OCI-LY1 (cell line): Measurements from ENCODE around the gene C1orf105.

Experiments
- H2AFZ ChIP-seq: fragments of 200-600 bp; sonication (generic), shearing (Covaris generic); 2 replicates; pipeline ENCODE4 v1.6.0; 2014; ENCODE audit warnings: antibody characterized with exemption, mild to moderate bottlenecking, low read length
- H3F3A ChIP-seq: fragments of 200-600 bp; sonication (generic), shearing (Covaris generic); 2 replicates; pipeline ENCODE4 v1.6.0; 2014; ENCODE audit warnings: mild to moderate bottlenecking, antibody characterized with exemption, low read length, moderate library complexity; ENCODE audit not compliant: insufficient read depth
- H3K27ac ChIP-seq: fragments of 200-600 bp; sonication (generic); 2 replicates; pipeline ENCODE4 v1.5.1; 2014; ENCODE audit warnings: low read length, mixed run types, mild to moderate bottlenecking, low read depth; ENCODE audit not compliant: poor library complexity, severe bottlenecking
- H3K27me3 ChIP-seq: fragments of 200-600 bp; sonication (generic); 2 replicates; pipeline ENCODE4 v1.6.0; 2014; ENCODE audit warnings: antibody characterized with exemption, mild to moderate bottlenecking, low read length, moderate library complexity; ENCODE audit not compliant: insufficient read depth
- H3K36me3 ChIP-seq: fragments of 200-600 bp; sonication (generic); 2 replicates; pipeline ENCODE4 v1.6.1; 2014; ENCODE audit warnings: mild to moderate bottlenecking, antibody characterized with exemption, low read length, moderate library complexity, mixed read lengths; ENCODE audit not compliant: insufficient read depth
- H3K4me1 ChIP-seq: fragments of 200-600 bp; sonication (generic); 2 replicates; pipeline ENCODE4 v1.5.1; 2014; ENCODE audit warnings: mild to moderate bottlenecking, low read length, moderate library complexity; ENCODE audit not compliant: insufficient read depth, severe bottlenecking
- H3K4me2 ChIP-seq: fragments of 200-600 bp; sonication (generic), shearing (Covaris generic); 2 replicates; pipeline ENCODE4 v1.6.1; 2014; ENCODE audit warnings: low read length
- H3K4me3 ChIP-seq: fragments of 200-600 bp; sonication (generic); 2 replicates; pipeline ENCODE4 v1.5.1; 2014; ENCODE audit warnings: low read length, low read depth, mild to moderate bottlenecking, mixed read lengths; ENCODE audit not compliant: poor library complexity, severe bottlenecking
- H3K79me2 ChIP-seq: fragments of 200-600 bp; shearing (Covaris generic); 2 replicates; pipeline ENCODE4 v1.6.1; 2016; ENCODE audit warnings: mixed run types, low read length, mixed read lengths; ENCODE audit not compliant: insufficient read depth
- H3K9ac ChIP-seq: fragments of 200-600 bp; sonication (generic), shearing (Covaris generic); 2 replicates; pipeline ENCODE4 v1.6.1; 2014; ENCODE audit warnings: mild to moderate bottlenecking, low read length, mixed read lengths
- H3K9me2 ChIP-seq: fragments of 200-600 bp; sonication (generic), shearing (Covaris generic); 2 replicates; pipeline ENCODE4 v1.6.1; 2014; ENCODE audit warnings: low read depth, mild to moderate bottlenecking, low read length, mixed read lengths
- H3K9me3 ChIP-seq: fragments of 200-600 bp; shearing (Covaris generic); 2 replicates; pipeline ENCODE4 v1.6.1; 2014; ENCODE audit warnings: low read length, mixed read lengths
- H4K20me1 ChIP-seq: fragments of 200-600 bp; sonication (generic), shearing (Covaris generic); 2 replicates; pipeline ENCODE4 v1.6.0; 2016; ENCODE audit warnings: mild to moderate bottlenecking, low read length; ENCODE audit not compliant: insufficient read depth
- EZH2 ChIP-seq: fragments of 200-600 bp; sonication (generic), shearing (Covaris generic); IDR thresholded peaks from 2 replicates; pipeline ENCODE4 v1.8.0; 2017; ENCODE audit warnings: borderline replicate concordance, mixed run types, mild to moderate bottlenecking, antibody characterized with exemption, low read length, moderate library complexity, mixed read lengths
- TF ChIP-seq, protein P1 (sequence below): fragments of 200-600 bp; sonication (generic), shearing (Covaris generic); IDR thresholded peaks from 2 replicates; pipeline ENCODE4 v1.5.1; 2017; ENCODE audit warnings: mild to moderate bottlenecking, antibody characterized with exemption, low read length, moderate library complexity, mixed read lengths

C1orf105 gene

GRCh38 chr1:172414331-172414730 lies 6.2 kb upstream of the C1orf105 start:
- no peaks in the 10 kb centered on the region for H3K9me2 ChIP-seq
- no peaks in the 10 kb centered on the region for H3K36me3 ChIP-seq
- no peak overlapping the region for H3K4me2 ChIP-seq
- no peaks in the 10 kb centered on the region for H3K4me1 ChIP-seq
- H2AFZ ChIP-seq, result no peak overlapping the region
- no peaks in the 10 kb centered on the region for H3K27me3 ChIP-seq
- H4K20me1 ChIP-seq, result no peaks in the 10 kb centered on the region
- no peak overlapping the region for H3K9ac ChIP-seq
- H3F3A ChIP-seq, result no peaks in the 10 kb centered on the region
- H3K27ac ChIP-seq, result no peak overlapping the region
- TF ChIP-seq EZH2, result no peak
- TF ChIP-seq, protein P1, sequence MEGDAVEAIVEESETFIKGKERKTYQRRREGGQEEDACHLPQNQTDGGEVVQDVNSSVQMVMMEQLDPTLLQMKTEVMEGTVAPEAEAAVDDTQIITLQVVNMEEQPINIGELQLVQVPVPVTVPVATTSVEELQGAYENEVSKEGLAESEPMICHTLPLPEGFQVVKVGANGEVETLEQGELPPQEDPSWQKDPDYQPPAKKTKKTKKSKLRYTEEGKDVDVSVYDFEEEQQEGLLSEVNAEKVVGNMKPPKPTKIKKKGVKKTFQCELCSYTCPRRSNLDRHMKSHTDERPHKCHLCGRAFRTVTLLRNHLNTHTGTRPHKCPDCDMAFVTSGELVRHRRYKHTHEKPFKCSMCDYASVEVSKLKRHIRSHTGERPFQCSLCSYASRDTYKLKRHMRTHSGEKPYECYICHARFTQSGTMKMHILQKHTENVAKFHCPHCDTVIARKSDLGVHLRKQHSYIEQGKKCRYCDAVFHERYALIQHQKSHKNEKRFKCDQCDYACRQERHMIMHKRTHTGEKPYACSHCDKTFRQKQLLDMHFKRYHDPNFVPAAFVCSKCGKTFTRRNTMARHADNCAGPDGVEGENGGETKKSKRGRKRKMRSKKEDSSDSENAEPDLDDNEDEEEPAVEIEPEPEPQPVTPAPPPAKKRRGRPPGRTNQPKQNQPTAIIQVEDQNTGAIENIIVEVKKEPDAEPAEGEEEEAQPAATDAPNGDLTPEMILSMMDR, result no peak
- H3K4me3 ChIP-seq, result no peak overlapping the region
- no peaks in the 10 kb centered on the region for H3K79me2 ChIP-seq
- no peaks in the 10 kb centered on the region for H3K9me3 ChIP-seq

DNA sequence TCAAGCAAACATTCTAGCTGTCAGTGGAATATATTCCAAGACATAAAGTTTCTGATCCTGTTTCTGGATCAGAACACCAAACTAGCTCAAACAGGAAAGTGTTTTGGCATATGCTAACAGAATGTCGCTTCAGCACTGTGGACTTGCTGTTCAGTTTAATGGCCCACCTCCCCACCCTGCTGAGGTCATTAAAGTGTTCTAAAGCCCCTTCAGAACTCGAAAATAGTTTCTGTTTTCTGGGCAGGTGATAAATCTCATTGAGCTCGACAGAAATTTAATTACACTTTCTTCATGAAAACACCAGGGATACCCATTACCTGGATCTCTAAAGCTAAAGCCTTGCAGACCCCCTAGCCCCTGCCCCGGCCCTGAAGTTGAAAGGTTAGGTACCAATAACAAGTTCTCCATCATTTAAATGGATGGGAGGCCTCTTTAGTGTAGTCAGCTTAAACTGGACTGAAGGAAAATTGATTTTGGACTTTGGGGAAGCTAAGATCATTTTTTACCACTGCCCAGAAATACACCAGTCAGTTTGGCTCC lies 3.9 kb upstream of the C1orf105 start:
- Histone ChIP-seq H3K4me2 (no peak overlapping the region), H3K27me3 (no peaks in the 10 kb centered on the region), H4K20me1 (no peaks in the 10 kb centered on the region), H3F3A (no peaks in the 10 kb centered on the region), H3K36me3 (no peaks in the 10 kb centered on the region), H3K4me3 (no peak overlapping the region), H3K9ac (no peak overlapping the region), H3K9me3 (no peaks in the 10 kb centered on the region), H3K27ac (no peak overlapping the region), H3K9me2 (no peaks in the 10 kb centered on the region), H3K79me2 (no peaks in the 10 kb centered on the region), H2AFZ (no peak overlapping the region), H3K4me1 (no peaks in the 10 kb centered on the region)
- TF ChIP-seq EZH2, result no peak
- TF ChIP-seq, protein P1, result no peak

- Histone ChIP-seq H3K9ac (no peak overlapping the region), H2AFZ (no peak overlapping the region), H3K9me3 (no peaks in the 10 kb centered on the region), H3K4me2 (no peak overlapping the region), H3K79me2 (no peaks in the 10 kb centered on the region), H3K27ac (no peak overlapping the region), H3K4me1 (no peaks in the 10 kb centered on the region), H3K27me3 (no peaks in the 10 kb centered on the region), H3K9me2 (no peaks in the 10 kb centered on the region), H3K4me3 (no peak overlapping the region), H3F3A (no peaks in the 10 kb centered on the region), H4K20me1 (no peaks in the 10 kb centered on the region), H3K36me3 (no peaks in the 10 kb centered on the region)
- no peak for TF ChIP-seq EZH2
- TF ChIP-seq, protein P1, result no peak
Measured at GRCh38 chr1:172417557-172417956, 2.9 kb upstream of the C1orf105 start.
